Endodermal cell (in vitro differentiated cells): Measurements from ENCODE around the gene SFTPB. TPM values are rescaled to one million over a fixed set of nuclear protein-coding genes. Genes with fewer than 3 reads are reported as not detected.

Source experiments
- DNase-seq: peaks from one replicate; pipeline ENCODE4 v3.0.0-alpha.2; 2017
- H3K27ac ChIP-seq: 2 replicates; pipeline ENCODE4 v1.5.1; 2013; ENCODE audit warnings: mild to moderate bottlenecking, low read depth, low read length, moderate library complexity
- H3K27me3 ChIP-seq: 2 replicates; pipeline ENCODE4 v1.6.1; 2013; ENCODE audit warnings: mild to moderate bottlenecking, low read length, moderate library complexity; ENCODE audit not compliant: insufficient read depth, control insufficient read depth, poor library complexity, severe bottlenecking
- H3K36me3 ChIP-seq: 2 replicates; pipeline ENCODE4 v1.7.0; 2013; ENCODE audit warnings: mild to moderate bottlenecking, low read length, moderate library complexity; ENCODE audit not compliant: control insufficient read depth, insufficient read depth
- H3K4me1 ChIP-seq: one replicate; pipeline ENCODE4 v1.7.0; 2013; ENCODE audit warnings: low read length; ENCODE audit not compliant: control insufficient read depth, insufficient read depth
- H3K4me3 ChIP-seq: 2 replicates; pipeline ENCODE4 v1.5.1; 2013; ENCODE audit warnings: mild to moderate bottlenecking, low read length, moderate library complexity
- H3K9ac ChIP-seq: 2 replicates; pipeline ENCODE4 v1.6.1; 2013; ENCODE audit warnings: mild to moderate bottlenecking, low read length, moderate library complexity; ENCODE audit not compliant: poor library complexity, severe bottlenecking; ENCODE audit errors: extremely low read depth
- H3K9me3 ChIP-seq: 2 replicates; pipeline ENCODE4 v1.6.1; 2013; ENCODE audit warnings: mild to moderate bottlenecking, low read length, moderate library complexity; ENCODE audit not compliant: control insufficient read depth
- H3K27ac Mint-ChIP-seq: 2 replicates; pipeline ENCODE4 v1.8.0; 2020; ENCODE audit warnings: mixed read lengths
- H3K27me3 Mint-ChIP-seq: 2 replicates; pipeline ENCODE4 v1.8.0; 2021; ENCODE audit warnings: mild to moderate bottlenecking, mixed read lengths; ENCODE audit not compliant: insufficient read depth
- H3K36me3 Mint-ChIP-seq: 2 replicates; pipeline ENCODE4 v1.8.0; 2020; ENCODE audit warnings: low read depth, mixed read lengths
- H3K4me1 Mint-ChIP-seq: 2 replicates; pipeline ENCODE4 v1.8.0; 2020; ENCODE audit warnings: mixed read lengths
- H3K4me3 Mint-ChIP-seq: 2 replicates; pipeline ENCODE4 v1.8.0; 2020; ENCODE audit warnings: mild to moderate bottlenecking, moderate library complexity, mixed read lengths
- H3K9me3 Mint-ChIP-seq: 2 replicates; pipeline ENCODE4 v1.8.0; 2020; ENCODE audit warnings: mild to moderate bottlenecking, mixed read lengths
- WGBS, 2 experiments: methylation state at CpG; one replicate each; pipeline versions ENCODE4 v1.1.5 to v1.1.7; 2013; ENCODE audit warnings: missing lambda C conversion rate in 2 of 2, mixed read lengths in 1 of 2; ENCODE audit not compliant: insufficient coverage in 1 of 2, insufficient read length in 1 of 2; 5-methylcytosine and 5-hydroxymethylcytosine counted together
- total RNA-seq, 2 donors: library from RNA; stranded (reverse); fragmentation: NEBNext Ultra II Directional in 1 of 2; extraction: Animal tissue kit (Norgen Biotek cat#: 25700) in 1 of 2; gene quantifications; 2 replicates in 1 of 2; 3 replicates in 1 of 2; pipeline ENCODE4 v1.2.1, GENCODE V29; 2021
- TF ChIP-seq, protein P1 (sequence below): fragments of 200-600 bp; sonication (generic); conservative IDR thresholded peaks from 2 replicates; pipeline ENCODE4 v1.5.0; 2021; ENCODE audit warnings: antibody characterized with exemption, mild to moderate bottlenecking

Gene SFTPB
- total RNA-seq, 2 donors from 2014 or later, result not detected

DNA sequence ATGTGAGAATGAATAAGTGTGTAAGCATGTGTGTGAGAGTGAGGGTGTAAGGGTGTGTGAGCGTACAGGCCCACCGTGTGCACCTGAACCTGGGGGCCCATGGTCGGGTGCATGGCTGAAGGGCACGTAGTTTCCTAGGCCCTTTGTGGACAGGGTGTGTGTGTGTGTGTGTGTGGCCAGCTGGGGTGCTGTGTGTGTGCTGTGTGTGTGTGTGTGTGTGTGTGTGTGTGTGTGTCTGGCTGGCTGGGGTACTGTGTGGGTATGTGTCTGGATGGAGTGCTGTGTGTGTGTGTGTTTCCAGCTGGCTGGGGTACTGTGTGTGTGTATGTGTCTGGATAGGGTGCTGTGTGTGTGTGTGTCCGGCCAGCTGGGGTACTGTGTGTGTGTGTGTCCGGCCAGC lies 2.0 kb downstream of the SFTPB start:
- H3K9ac ChIP-seq, result no peak overlapping the region
- no peaks in the 10 kb centered on the region for H3K36me3 ChIP-seq
- Mint-ChIP-seq H3K9me3 (no peaks in the 10 kb centered on the region), H3K27me3 (no peaks in the 10 kb centered on the region), H3K4me1 (peaks cover 6% of the 10 kb centered on the region), H3K4me3 (no peak overlapping the region), H3K36me3 (no peaks in the 10 kb centered on the region), H3K27ac (peak overlapping the region; percentile 61)
- WGBS, 2 experiments, result 85% methylated on average over 6 of the region's 6 CpGs; no CpG with 5 or more reads in 1 of the 2 experiments
- TF ChIP-seq, protein P1, sequence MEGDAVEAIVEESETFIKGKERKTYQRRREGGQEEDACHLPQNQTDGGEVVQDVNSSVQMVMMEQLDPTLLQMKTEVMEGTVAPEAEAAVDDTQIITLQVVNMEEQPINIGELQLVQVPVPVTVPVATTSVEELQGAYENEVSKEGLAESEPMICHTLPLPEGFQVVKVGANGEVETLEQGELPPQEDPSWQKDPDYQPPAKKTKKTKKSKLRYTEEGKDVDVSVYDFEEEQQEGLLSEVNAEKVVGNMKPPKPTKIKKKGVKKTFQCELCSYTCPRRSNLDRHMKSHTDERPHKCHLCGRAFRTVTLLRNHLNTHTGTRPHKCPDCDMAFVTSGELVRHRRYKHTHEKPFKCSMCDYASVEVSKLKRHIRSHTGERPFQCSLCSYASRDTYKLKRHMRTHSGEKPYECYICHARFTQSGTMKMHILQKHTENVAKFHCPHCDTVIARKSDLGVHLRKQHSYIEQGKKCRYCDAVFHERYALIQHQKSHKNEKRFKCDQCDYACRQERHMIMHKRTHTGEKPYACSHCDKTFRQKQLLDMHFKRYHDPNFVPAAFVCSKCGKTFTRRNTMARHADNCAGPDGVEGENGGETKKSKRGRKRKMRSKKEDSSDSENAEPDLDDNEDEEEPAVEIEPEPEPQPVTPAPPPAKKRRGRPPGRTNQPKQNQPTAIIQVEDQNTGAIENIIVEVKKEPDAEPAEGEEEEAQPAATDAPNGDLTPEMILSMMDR, result no peak
- no peak overlapping the region for H3K27ac ChIP-seq
- no peaks in the 10 kb centered on the region for H3K27me3 ChIP-seq
- no peak overlapping the region for H3K4me3 ChIP-seq
- H3K4me1 ChIP-seq, result peaks cover 7% of the 10 kb centered on the region
- no peaks in the 10 kb centered on the region for H3K9me3 ChIP-seq
- DNase-seq, result no peak

GRCh38 chr2:85665264-85665937 lies 2.6 kb downstream of the SFTPB start:
- Mint-ChIP-seq H3K27me3 (no peaks in the 10 kb centered on the region), H3K36me3 (no peaks in the 10 kb centered on the region), H3K27ac (peak overlapping the region; percentile 2), H3K4me3 (no peak overlapping the region), H3K9me3 (no peaks in the 10 kb centered on the region), H3K4me1 (peaks cover 6% of the 10 kb centered on the region)
- Histone ChIP-seq H3K36me3 (no peaks in the 10 kb centered on the region), H3K9ac (no peak overlapping the region), H3K4me3 (no peak overlapping the region), H3K9me3 (no peaks in the 10 kb centered on the region), H3K27ac (no peak overlapping the region), H3K27me3 (no peaks in the 10 kb centered on the region), H3K4me1 (peaks cover 7% of the 10 kb centered on the region)
- TF ChIP-seq, protein P1, result no peak
- 91% methylated on average over 5 to 11 of the region's 11 CpGs for WGBS, 2 experiments
- no peak for DNase-seq

DNA sequence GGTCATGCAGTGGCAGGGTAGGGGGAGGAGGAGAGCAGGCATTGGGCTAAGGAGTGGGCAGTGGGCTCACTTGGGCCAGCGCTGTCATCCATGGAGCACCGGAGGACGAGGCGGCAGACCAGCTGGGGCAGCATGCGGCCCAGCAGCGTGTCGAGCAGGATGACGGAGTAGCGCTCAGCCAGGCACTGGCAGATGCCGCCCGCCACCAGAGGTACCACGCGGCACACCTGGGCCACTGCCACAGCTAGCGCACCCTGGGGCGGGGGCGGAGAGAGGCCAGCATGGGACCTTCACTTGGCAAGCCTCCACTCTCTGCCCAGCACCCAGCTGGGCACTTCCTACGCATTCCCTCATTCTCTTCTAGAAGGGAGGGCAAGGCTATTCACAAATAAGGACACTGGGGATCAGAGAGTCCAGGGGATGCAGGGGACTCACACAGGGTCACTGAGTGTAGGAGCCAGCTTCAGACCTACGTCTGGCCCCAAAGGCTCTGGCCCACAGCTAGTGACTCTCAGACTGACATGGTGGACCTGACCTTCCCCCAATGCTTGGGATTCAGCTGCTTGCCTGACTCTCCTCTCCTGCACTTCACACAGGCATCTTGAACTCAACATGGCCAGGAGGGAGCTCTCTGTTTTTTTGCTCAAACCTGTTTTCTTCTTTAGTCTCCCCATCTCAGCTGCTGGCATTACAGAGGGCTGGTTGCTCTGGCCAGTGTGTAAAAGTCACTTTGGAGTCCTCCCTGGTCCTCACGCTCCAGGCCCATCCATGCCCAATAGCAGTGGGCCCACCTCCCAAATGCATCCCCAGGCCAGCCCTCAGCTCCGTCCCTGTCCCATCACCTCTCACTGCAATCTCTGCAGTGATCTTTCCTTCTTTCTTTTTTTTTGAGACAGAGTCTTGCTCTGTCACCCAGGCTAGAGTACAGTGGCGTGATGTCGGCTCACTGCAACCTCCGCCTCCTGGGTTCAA lies 4.1 kb downstream of the SFTPB start:
- Mint-ChIP-seq H3K4me3 (no peak overlapping the region), H3K27me3 (no peaks in the 10 kb centered on the region), H3K9me3 (no peaks in the 10 kb centered on the region), H3K4me1 (peaks cover 5% of the 10 kb centered on the region), H3K27ac (no peak overlapping the region), H3K36me3 (peaks cover 6% of the 10 kb centered on the region)
- Histone ChIP-seq H3K27ac (no peak overlapping the region), H3K27me3 (no peaks in the 10 kb centered on the region), H3K9ac (no peak overlapping the region), H3K4me1 (peaks cover 7% of the 10 kb centered on the region), H3K36me3 (no peaks in the 10 kb centered on the region), H3K9me3 (no peaks in the 10 kb centered on the region), H3K4me3 (no peak overlapping the region)
- TF ChIP-seq, protein P1, result no peak
- 95 to 96% methylated on average over 21 to 23 of the region's 23 CpGs for whole genome bisulfite sequencing, 2 experiments
- no peak for DNase-seq
